Cardiac muscle cell (in vitro differentiated cells and primary cell): ENCODE results near the gene ITGB3BP. TPM values are rescaled to one million over a fixed set of nuclear protein-coding genes. Genes with fewer than 3 reads are reported as not detected.

Source experiments
- DNase-seq, 2 donors: peaks; one replicate each; pipeline versions ENCODE4 v3.0.0 to v3.0.0-alpha.2; 2010 to 2017; ENCODE audit warnings: low read depth in 1 of 2, low spot score in 1 of 2
- H3K27ac ChIP-seq: fragments of 200-600 bp; sonication (generic); 2 replicates; pipeline ENCODE4 v1.5.1; 2016
- H3K27me3 ChIP-seq: fragments of 200-600 bp; sonication (generic); 2 replicates; pipeline ENCODE4 v1.6.0; 2016; ENCODE audit warnings: control low read depth
- H3K36me3 ChIP-seq: fragments of 200-600 bp; sonication (generic); 2 replicates; pipeline ENCODE4 v1.5.1; 2016; ENCODE audit warnings: control low read depth
- H3K4me1 ChIP-seq: fragments of 200-600 bp; sonication (generic); 2 replicates; pipeline ENCODE4 v1.8.1; 2017; ENCODE audit warnings: low read depth, mild to moderate bottlenecking, mixed run types
- H3K4me3 ChIP-seq: fragments of 200-600 bp; sonication (generic); 2 replicates; pipeline ENCODE4 v1.5.1; 2016; ENCODE audit warnings: mild to moderate bottlenecking
- H3K9me3 ChIP-seq: fragments of 200-600 bp; sonication (generic); 2 replicates; pipeline ENCODE4 v1.5.1; 2017; ENCODE audit warnings: low read depth, mild to moderate bottlenecking, control low read depth
- polyA plus RNA-seq: library from polyadenylated mRNA; unstranded; fragments of >200 nt; fragmentation: Nextera tagmentation; extraction: Ambion mirVana; gene quantifications from 2 replicates; pipeline ENCODE4 v1.2.1, GENCODE V29; 2016
- total RNA-seq: library from RNA; depleted of rRNA; stranded (reverse); fragments of >200 nt; gene quantifications from 2 replicates; pipeline ENCODE4 v1.2.3, GENCODE V29; 2016
- TF ChIP-seq, protein P1 (sequence below): IDR thresholded peaks from 2 replicates; pipeline ENCODE4 v1.5.1; 2012; ENCODE audit warnings: low read depth, mild to moderate bottlenecking, low read length

The ITGB3BP gene
- total and polyA plus RNA-seq, 2 experiments from 2014 or later, result 5.1 to 21.0 TPM

GRCh38 chr1:63461661-63462230 is 61.3 kb downstream of the ITGB3BP start:
- H3K4me3 ChIP-seq, result no peak overlapping the region

DNA sequence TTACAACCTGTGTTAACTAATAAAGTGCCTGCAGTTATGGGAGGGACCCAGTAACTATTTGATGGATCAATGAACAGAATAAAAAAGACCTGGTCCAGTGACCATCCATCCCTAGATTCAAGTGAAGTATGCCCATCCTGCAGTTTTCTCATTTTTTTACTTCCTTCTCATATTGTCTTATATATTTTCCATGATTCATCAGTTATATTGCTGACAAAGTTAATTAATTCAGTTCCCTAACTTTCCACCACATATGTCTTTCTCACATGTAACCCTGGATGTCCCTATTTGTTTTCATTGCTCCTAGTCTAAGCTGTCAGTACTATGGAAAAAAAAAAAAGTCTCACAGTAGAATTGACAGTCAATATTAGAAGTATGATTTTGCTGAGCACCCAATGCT is 64.3 kb downstream of the ITGB3BP start:
- Histone ChIP-seq H3K27ac (no peak overlapping the region), H3K9me3 (no peaks in the 10 kb centered on the region), H3K27me3 (no peaks in the 10 kb centered on the region), H3K4me1 (no peaks in the 10 kb centered on the region), H3K4me3 (no peak overlapping the region), H3K36me3 (no peaks in the 10 kb centered on the region)
- DNase-seq, result no peak
- TF ChIP-seq, protein P1, sequence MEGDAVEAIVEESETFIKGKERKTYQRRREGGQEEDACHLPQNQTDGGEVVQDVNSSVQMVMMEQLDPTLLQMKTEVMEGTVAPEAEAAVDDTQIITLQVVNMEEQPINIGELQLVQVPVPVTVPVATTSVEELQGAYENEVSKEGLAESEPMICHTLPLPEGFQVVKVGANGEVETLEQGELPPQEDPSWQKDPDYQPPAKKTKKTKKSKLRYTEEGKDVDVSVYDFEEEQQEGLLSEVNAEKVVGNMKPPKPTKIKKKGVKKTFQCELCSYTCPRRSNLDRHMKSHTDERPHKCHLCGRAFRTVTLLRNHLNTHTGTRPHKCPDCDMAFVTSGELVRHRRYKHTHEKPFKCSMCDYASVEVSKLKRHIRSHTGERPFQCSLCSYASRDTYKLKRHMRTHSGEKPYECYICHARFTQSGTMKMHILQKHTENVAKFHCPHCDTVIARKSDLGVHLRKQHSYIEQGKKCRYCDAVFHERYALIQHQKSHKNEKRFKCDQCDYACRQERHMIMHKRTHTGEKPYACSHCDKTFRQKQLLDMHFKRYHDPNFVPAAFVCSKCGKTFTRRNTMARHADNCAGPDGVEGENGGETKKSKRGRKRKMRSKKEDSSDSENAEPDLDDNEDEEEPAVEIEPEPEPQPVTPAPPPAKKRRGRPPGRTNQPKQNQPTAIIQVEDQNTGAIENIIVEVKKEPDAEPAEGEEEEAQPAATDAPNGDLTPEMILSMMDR, result no peak

More at GRCh38 chr1:63461661-63462230, 61.3 kb downstream of the ITGB3BP start:
- Histone ChIP-seq H3K36me3 (no peaks in the 10 kb centered on the region), H3K27ac (no peak overlapping the region), H3K9me3 (no peaks in the 10 kb centered on the region), H3K4me1 (no peaks in the 10 kb centered on the region), H3K27me3 (no peaks in the 10 kb centered on the region)
- TF ChIP-seq, protein P1, result no peak
- DNase-seq, result no peak

DNA sequence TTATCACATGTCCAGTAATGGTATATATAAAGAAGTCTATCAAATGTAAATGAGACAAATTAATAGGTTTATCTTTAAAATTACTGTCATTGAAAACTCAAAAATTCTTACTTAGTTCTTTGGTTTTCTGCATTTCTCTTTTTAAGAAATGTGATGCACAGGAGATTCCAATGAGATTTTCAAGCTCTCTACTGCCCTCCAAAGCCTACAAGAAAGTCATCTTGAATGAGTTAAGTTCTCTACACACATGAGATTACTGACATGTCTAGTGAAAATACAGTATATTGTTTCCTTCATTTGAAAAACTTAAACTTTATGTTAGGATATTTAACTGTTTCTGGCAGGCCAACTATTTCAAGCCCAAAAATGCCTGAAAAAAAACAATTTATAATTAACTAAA is 68.8 kb downstream of the ITGB3BP start:
- Histone ChIP-seq H3K9me3 (no peaks in the 10 kb centered on the region), H3K4me3 (no peak overlapping the region), H3K27ac (no peak overlapping the region), H3K27me3 (no peaks in the 10 kb centered on the region), H3K36me3 (no peaks in the 10 kb centered on the region), H3K4me1 (no peaks in the 10 kb centered on the region)
- DNase-seq, result peak in 1 of 2 donors; percentile 38
- TF ChIP-seq, protein P1, result peak; percentile 35

- Histone ChIP-seq H3K27me3 (no peaks in the 10 kb centered on the region), H3K27ac (no peak overlapping the region), H3K9me3 (no peaks in the 10 kb centered on the region), H3K36me3 (no peaks in the 10 kb centered on the region), H3K4me3 (no peak overlapping the region), H3K4me1 (no peaks in the 10 kb centered on the region)
- DNase-seq, result no peak
- TF ChIP-seq, protein P1, result no peak
Observed at GRCh38 chr1:63453232-63453631, 69.8 kb downstream of the ITGB3BP start.

DNA sequence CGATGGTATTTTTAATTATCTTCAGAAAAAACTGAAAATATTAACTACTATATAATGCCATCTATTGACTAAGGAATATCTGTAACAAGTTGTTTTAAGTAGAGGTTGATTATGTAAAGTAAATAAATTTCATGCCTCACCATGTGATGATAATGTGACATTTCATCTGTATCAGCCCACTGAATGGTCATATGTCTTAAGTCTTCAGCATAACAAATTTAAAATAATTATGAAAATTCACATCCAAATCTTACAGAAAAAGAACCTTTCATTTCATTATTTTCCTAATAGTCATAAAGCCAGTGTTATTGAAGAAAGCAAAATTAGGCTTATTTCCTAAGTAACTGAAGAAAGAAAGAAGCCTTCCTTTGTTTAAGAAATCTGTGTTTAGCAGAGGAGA is 72.6 kb downstream of the ITGB3BP start:
- Histone ChIP-seq H3K27ac (no peak overlapping the region), H3K36me3 (no peaks in the 10 kb centered on the region), H3K4me1 (no peaks in the 10 kb centered on the region), H3K9me3 (no peaks in the 10 kb centered on the region), H3K27me3 (no peaks in the 10 kb centered on the region), H3K4me3 (no peak overlapping the region)
- DNase-seq, result no peak
- TF ChIP-seq, protein P1, result no peak
